ENCODE results near the gene FRK.
"Not testable (repeated sequence)": the region's sequence is repeated elsewhere in the genome, so short reads cannot be mapped to it uniquely, and the experiment has no call there.

FRK gene

GRCh38 chr6:116073765-116074440 lies 13.2 kb upstream of the FRK start:
- DNase-seq (ENCODE audit: low read depth) = no peak

GRCh38 chr6:116072368-116072767 lies 11.7 kb upstream of the FRK start:
- DNase-seq (ENCODE audit: low read depth) = no peak

GRCh38 chr6:116070616-116071389 lies 10.1 kb upstream of the FRK start:
- DNase-seq (ENCODE audit: low read depth) = no peak

- DNase-seq (ENCODE audit: low read depth) = no peak
Observed at GRCh38 chr6:116070101-116070500, 9.4 kb upstream of the FRK start.

GRCh38 chr6:116066789-116067188 lies 6.1 kb upstream of the FRK start:
- DNase-seq (ENCODE audit: low read depth) = no peak

GRCh38 chr6:116064666-116065065 lies 4.0 kb upstream of the FRK start:
- no peak for DNase-seq (ENCODE audit: low read depth)

- DNase-seq (ENCODE audit: low read depth) = no peak
Observed at GRCh38 chr6:116062496-116062895, 1.8 kb upstream of the FRK start.

GRCh38 chr6:116059713-116060571 lies 749 bp downstream of the FRK start:
- no peak for DNase-seq (ENCODE audit: low read depth)

GRCh38 chr6:116057766-116058165 lies 2.9 kb downstream of the FRK start:
- no peak for DNase-seq (ENCODE audit: low read depth)

- DNase-seq (ENCODE audit: low read depth) = no peak
Observed at GRCh38 chr6:116055513-116055912, 5.2 kb downstream of the FRK start.

- DNase-seq (ENCODE audit: low read depth) = no peak
Observed at GRCh38 chr6:116051244-116051643, 9.4 kb downstream of the FRK start.

GRCh38 chr6:116050737-116051136 lies 10.0 kb downstream of the FRK start:
- DNase-seq (ENCODE audit: low read depth) = no peak

- no peak for DNase-seq (ENCODE audit: low read depth)
Observed at GRCh38 chr6:116049321-116049720, 11.4 kb downstream of the FRK start.

- DNase-seq (ENCODE audit: low read depth) = no peak
Observed at GRCh38 chr6:116047173-116047933, 13.3 kb downstream of the FRK start.

- DNase-seq (ENCODE audit: low read depth) = no peak
Observed at GRCh38 chr6:116046737-116047136, 14.0 kb downstream of the FRK start.

- not testable (repeated sequence) for DNase-seq (ENCODE audit: low read depth)
Observed at GRCh38 chr6:116046272-116046671, 14.4 kb downstream of the FRK start.

GRCh38 chr6:116041934-116042333 lies 18.8 kb downstream of the FRK start:
- no peak for DNase-seq (ENCODE audit: low read depth)

- DNase-seq (ENCODE audit: low read depth) = no peak
Observed at GRCh38 chr6:116040993-116041392, 19.7 kb downstream of the FRK start.

GRCh38 chr6:116036885-116037284 lies 23.8 kb downstream of the FRK start:
- no peak for DNase-seq (ENCODE audit: low read depth)

GRCh38 chr6:116036075-116036773 lies 24.5 kb downstream of the FRK start:
- DNase-seq (ENCODE audit: low read depth) = no peak

GRCh38 chr6:116035616-116036015 lies 25.1 kb downstream of the FRK start:
- DNase-seq (ENCODE audit: low read depth) = no peak

All from stimulated activated CD8-positive, alpha-beta memory T cell treated with anti-CD3 and anti-CD28 coated beads, Interleukin-12 subunit alpha, Interleukin-12 subunit beta, amount 100 ng/mL, for 1 hour (primary cell).